Smooth muscle cell (in vitro differentiated cells): ENCODE data around the gene LILRB4. TPM values are rescaled to one million over a fixed set of nuclear protein-coding genes. Genes with fewer than 3 reads are reported as not detected.
A peak's percentile ranks its signal among the peaks of the same experiment; 100 is the strongest.

ENCODE experiments used
- DNase-seq: peaks from one replicate; lab custom pipeline; 2025; ENCODE audit not compliant: unreplicated experiment; lab: John Stamatoyannopoulos, UW
- H2AFZ ChIP-seq: fragments of 200-600 bp; sonication (generic); 2 replicates; pipeline ENCODE4 v1.6.0; 2016; ENCODE audit warnings: antibody characterized with exemption, low read depth, mild to moderate bottlenecking
- H3F3A ChIP-seq: fragments of 200-600 bp; sonication (generic); 2 replicates; pipeline ENCODE4 v1.6.0; 2017; ENCODE audit warnings: antibody characterized with exemption, low read depth
- H3K27ac ChIP-seq: fragments of 200-600 bp; sonication (generic); 2 replicates; pipeline ENCODE4 v1.5.1; 2016; ENCODE audit warnings: low read depth, mild to moderate bottlenecking
- H3K27me3 ChIP-seq: fragments of 200-600 bp; sonication (generic); 2 replicates; pipeline ENCODE4 v1.6.1; 2016; ENCODE audit warnings: low read depth, mild to moderate bottlenecking
- H3K36me3 ChIP-seq: fragments of 200-600 bp; sonication (generic); 2 replicates; pipeline ENCODE4 v1.5.1; 2016; ENCODE audit warnings: low read depth
- H3K4me1 ChIP-seq: fragments of 200-600 bp; sonication (generic); 2 replicates; pipeline ENCODE4 v1.5.1; 2016; ENCODE audit warnings: low read depth
- H3K4me2 ChIP-seq: fragments of 200-600 bp; sonication (generic); 2 replicates; pipeline ENCODE4 v1.6.0; 2016; ENCODE audit warnings: mild to moderate bottlenecking
- H3K4me3 ChIP-seq: fragments of 200-600 bp; sonication (generic); 2 replicates; pipeline ENCODE4 v1.5.1; 2016; ENCODE audit warnings: mild to moderate bottlenecking
- H3K79me2 ChIP-seq: fragments of 200-600 bp; sonication (generic); 2 replicates; pipeline ENCODE4 v1.6.0; 2016; ENCODE audit warnings: low read depth, mild to moderate bottlenecking
- H3K9ac ChIP-seq: fragments of 200-600 bp; sonication (generic); 2 replicates; pipeline ENCODE4 v1.6.0; 2016; ENCODE audit warnings: low read depth
- H3K9me3 ChIP-seq: fragments of 200-600 bp; sonication (generic); replicated peaks from 2 replicates; pipeline ENCODE4 v1.5.1; 2016; ENCODE audit warnings: low read depth
- H4K20me1 ChIP-seq: fragments of 200-600 bp; sonication (generic); 2 replicates; pipeline ENCODE4 v1.6.0; 2016; ENCODE audit warnings: low read depth
- CTCF ChIP-seq: fragments of 200-600 bp; sonication (generic); IDR thresholded peaks from 2 replicates; pipeline ENCODE4 v1.5.1; 2017; ENCODE audit warnings: borderline replicate concordance, mild to moderate bottlenecking, antibody characterized with exemption; ENCODE audit not compliant: insufficient read depth, poor library complexity, severe bottlenecking
- WGBS: methylation state at CpG from one replicate; pipeline ENCODE4 v1.1.7; 2016; ENCODE audit warnings: low lambda C conversion rate; 5-methylcytosine and 5-hydroxymethylcytosine counted together
- polyA plus RNA-seq: library from polyadenylated mRNA; unstranded; fragments of >200 nt; fragmentation: Nextera tagmentation; extraction: Ambion mirVana; gene quantifications from 2 replicates; pipeline ENCODE4 v1.2.1, GENCODE V29; 2016
- total RNA-seq: library from RNA; depleted of rRNA; stranded (reverse); fragments of >200 nt; gene quantifications from 2 replicates; pipeline ENCODE4 v1.2.3, GENCODE V29; 2014

LILRB4 gene
- total and polyA plus RNA-seq, 2 experiments from 2014 or later, result not detected

GRCh38 chr19:54653181-54653809 lies 9.5 kb upstream of the LILRB4 start:
- TF ChIP-seq CTCF, result peak; percentile 24
- H3F3A ChIP-seq, result no peaks in the 10 kb centered on the region
- no peaks in the 10 kb centered on the region for H4K20me1 ChIP-seq
- H3K36me3 ChIP-seq, result no peaks in the 10 kb centered on the region
- no peak overlapping the region for H3K27ac ChIP-seq
- WGBS, result 49% methylated on average over 6 of the region's 6 CpGs
- H3K4me1 ChIP-seq, result no peaks in the 10 kb centered on the region
- peaks cover 9% of the 10 kb centered on the region for H3K9me3 ChIP-seq
- DNase-seq, result no peak
- H3K4me3 ChIP-seq, result no peak overlapping the region
- no peaks in the 10 kb centered on the region for H3K79me2 ChIP-seq
- H3K9ac ChIP-seq, result no peak overlapping the region
- H2AFZ ChIP-seq, result no peak overlapping the region
- H3K27me3 ChIP-seq, result no peaks in the 10 kb centered on the region
- H3K4me2 ChIP-seq, result no peak overlapping the region

GRCh38 chr19:54654447-54655321 lies 8.1 kb upstream of the LILRB4 start:
- Histone ChIP-seq H3K4me3 (no peak overlapping the region), H3K27ac (no peak overlapping the region), H3K4me1 (no peaks in the 10 kb centered on the region), H3K9me3 (peaks cover 9% of the 10 kb centered on the region), H4K20me1 (no peaks in the 10 kb centered on the region), H3K9ac (no peak overlapping the region), H3K36me3 (no peaks in the 10 kb centered on the region), H3K4me2 (no peak overlapping the region), H3F3A (no peaks in the 10 kb centered on the region), H2AFZ (no peak overlapping the region), H3K27me3 (no peaks in the 10 kb centered on the region), H3K79me2 (no peaks in the 10 kb centered on the region)
- 83% methylated on average over 14 of the region's 14 CpGs for WGBS
- no peak for TF ChIP-seq CTCF
- DNase-seq, result no peak

- Histone ChIP-seq H3K79me2 (no peaks in the 10 kb centered on the region), H3F3A (no peaks in the 10 kb centered on the region), H3K36me3 (no peaks in the 10 kb centered on the region), H4K20me1 (no peaks in the 10 kb centered on the region), H3K27me3 (no peaks in the 10 kb centered on the region), H2AFZ (no peak overlapping the region), H3K4me1 (no peaks in the 10 kb centered on the region), H3K4me3 (no peak overlapping the region), H3K9me3 (peaks cover 9% of the 10 kb centered on the region), H3K27ac (no peak overlapping the region), H3K9ac (no peak overlapping the region), H3K4me2 (no peak overlapping the region)
- no peak for DNase-seq
- WGBS, result 73% methylated on average over 6 of the region's 6 CpGs
- no peak for TF ChIP-seq CTCF
These were observed 3.5 kb upstream of the LILRB4 start for GRCh38 chr19:54659300-54659699.
